K562 (cell line): Measurements from ENCODE around the gene DCLK1. TPM values are rescaled to one million over a fixed set of nuclear protein-coding genes. Genes with fewer than 3 reads are reported as not detected.

Source experiments
- KDM4B ChIP-seq, 2 experiments: fragments of 450-650 bp in 1 of 2; sonication (generic) in 1 of 2; IDR thresholded peaks; 2 replicates each; pipeline ENCODE4 v1.6.1; 2016 to 2017; ENCODE audit warnings: borderline replicate concordance in 2 of 2, antibody characterized with exemption in 1 of 2, low read depth in 1 of 2, mild to moderate bottlenecking in 1 of 2
- MYNN ChIP-seq, 2 experiments: sonication (generic); formaldehyde crosslinking in 1 of 2; IDR thresholded peaks; 2 replicates each; pipeline versions ENCODE4 v1.5.0 to v1.6.1; 2016 to 2020; ENCODE audit warnings: antibody characterized with exemption in 1 of 2, missing genetic modification reagents in 1 of 2
- RNF2 ChIP-seq: sonication (generic); IDR thresholded peaks from 2 replicates; pipeline ENCODE4 v1.6.1; 2016
- SAFB ChIP-seq: fragments of 200-400 bp; formaldehyde crosslinking; IDR thresholded peaks from 2 replicates; pipeline ENCODE4 v1.6.1; 2017; ENCODE audit warnings: low read depth, low read length, borderline replicate concordance
- SOX6 ChIP-seq: fragments of 450-650 bp; IDR thresholded peaks from 2 replicates; pipeline ENCODE4 v1.6.1; 2014; ENCODE audit warnings: mild to moderate bottlenecking
- TARDBP ChIP-seq: fragments of 450-650 bp; IDR thresholded peaks from 2 replicates; pipeline ENCODE4 v1.6.1; 2016
- ZNF586 ChIP-seq: fragments of 450-650 bp; formaldehyde crosslinking; conservative IDR thresholded peaks from 2 replicates; pipeline ENCODE4 v1.4.0; 2020; ENCODE audit warnings: mild to moderate bottlenecking, moderate library complexity
- polyA plus RNA-seq, 8 experiments: library from polyadenylated mRNA; depleted of rRNA in 4 of 8; stranded (reverse) in 5 of 8; unstranded in 3 of 8; fragments of >200 nt; fragmentation: Nextera tagmentation in 2 of 8; fragmentation: Illumina TruSeq in 1 of 8; extraction: Ambion mirVana in 2 of 8; extraction: Trizol in 1 of 8; gene quantifications; 2 replicates each; pipeline versions ENCODE4 v1.2.1 to v1.2.3, GENCODE V29; 2011 to 2014; ENCODE audit warnings: inconsistent platforms in 1 of 8, missing spikeins in 1 of 8
- total RNA-seq, 7 experiments: library from RNA; depleted of rRNA in 6 of 7; stranded (reverse); fragments of >200 nt in 6 of 7; fragmentation: Illumina TruSeq in 2 of 7; extraction: Trizol in 2 of 7; gene quantifications; 2 replicates each; pipeline versions ENCODE4 v1.2.1 to v1.2.3, GENCODE V29; 2011 to 2021; ENCODE audit warnings: low replicate concordance in 1 of 7
- TF ChIP-seq, protein P1 (sequence below), 3 experiments: fragments of 200-800 bp in 1 of 3; fragments of 250-450 bp in 1 of 3; fragments of 450-650 bp in 1 of 3; sonication (Bioruptor Pico) in 1 of 3; sonication (Bioruptor generic) in 1 of 3; formaldehyde crosslinking in 1 of 3; IDR thresholded peaks; 2 replicates each; pipeline versions ENCODE4 v1.6.1 to v1.8.0; 2016 to 2022; ENCODE audit warnings: mild to moderate bottlenecking in 2 of 3, missing genetic modification characterization in 2 of 3, missing compliant biosample characterization in 1 of 3, moderate library complexity in 1 of 3
- TF ChIP-seq, protein P2 (sequence below): fragments of 450-650 bp; formaldehyde crosslinking; IDR thresholded peaks from 2 replicates; pipeline ENCODE4 v1.4.0; 2022; ENCODE audit warnings: missing genetic modification characterization
- TF ChIP-seq, protein P3 (sequence below): fragments of 250-450 bp; sonication (Bioruptor Pico); IDR thresholded peaks from 2 replicates; pipeline ENCODE4 v1.4.0; 2020; ENCODE audit warnings: mild to moderate bottlenecking, moderate library complexity

The DCLK1 gene
- total and polyA plus RNA-seq, 9 of the 15 experiments (the other 6 are each of a cell fraction or from before 2014, with no cell fraction given) = 0.07 TPM; not detected in 8

DNA sequence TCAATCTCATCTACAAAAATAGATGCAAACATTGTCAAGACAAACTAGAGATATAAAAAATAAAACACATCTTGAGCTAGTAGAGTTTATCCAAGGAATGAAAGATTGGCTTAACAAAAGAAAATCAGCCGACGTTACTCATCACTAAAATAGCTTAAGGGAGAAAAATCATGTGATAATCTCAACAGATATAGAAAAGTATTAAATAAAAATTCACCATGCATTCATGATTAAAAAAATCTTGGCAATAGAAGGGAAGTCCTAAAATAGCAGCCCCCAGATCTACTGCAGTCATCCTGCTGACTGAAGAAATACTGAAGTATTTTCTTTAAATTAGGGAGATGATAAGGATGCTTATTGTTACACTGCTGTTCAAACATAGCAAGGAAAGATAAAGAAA, 12.6 kb upstream of the DCLK1 start (continued):
- TF ChIP-seq ZNF586 (CRISPR knock-in tag) (no peak), SAFB (no peak), RNF2 (no peak), KDM4B (IDR thresholded peaks at IDR 0.05; ENCODE audit: borderline replicate concordance in 2 of 2, low read depth in 1 of 2) (no peak), MYNN (IDR thresholded peaks at IDR 0.05) (no peak), MYNN (CRISPR knock-in tag; IDR thresholded peaks at IDR 0.05) (no peak), SOX6 (no peak), TARDBP (no peak)
- TF ChIP-seq, protein P1, sequence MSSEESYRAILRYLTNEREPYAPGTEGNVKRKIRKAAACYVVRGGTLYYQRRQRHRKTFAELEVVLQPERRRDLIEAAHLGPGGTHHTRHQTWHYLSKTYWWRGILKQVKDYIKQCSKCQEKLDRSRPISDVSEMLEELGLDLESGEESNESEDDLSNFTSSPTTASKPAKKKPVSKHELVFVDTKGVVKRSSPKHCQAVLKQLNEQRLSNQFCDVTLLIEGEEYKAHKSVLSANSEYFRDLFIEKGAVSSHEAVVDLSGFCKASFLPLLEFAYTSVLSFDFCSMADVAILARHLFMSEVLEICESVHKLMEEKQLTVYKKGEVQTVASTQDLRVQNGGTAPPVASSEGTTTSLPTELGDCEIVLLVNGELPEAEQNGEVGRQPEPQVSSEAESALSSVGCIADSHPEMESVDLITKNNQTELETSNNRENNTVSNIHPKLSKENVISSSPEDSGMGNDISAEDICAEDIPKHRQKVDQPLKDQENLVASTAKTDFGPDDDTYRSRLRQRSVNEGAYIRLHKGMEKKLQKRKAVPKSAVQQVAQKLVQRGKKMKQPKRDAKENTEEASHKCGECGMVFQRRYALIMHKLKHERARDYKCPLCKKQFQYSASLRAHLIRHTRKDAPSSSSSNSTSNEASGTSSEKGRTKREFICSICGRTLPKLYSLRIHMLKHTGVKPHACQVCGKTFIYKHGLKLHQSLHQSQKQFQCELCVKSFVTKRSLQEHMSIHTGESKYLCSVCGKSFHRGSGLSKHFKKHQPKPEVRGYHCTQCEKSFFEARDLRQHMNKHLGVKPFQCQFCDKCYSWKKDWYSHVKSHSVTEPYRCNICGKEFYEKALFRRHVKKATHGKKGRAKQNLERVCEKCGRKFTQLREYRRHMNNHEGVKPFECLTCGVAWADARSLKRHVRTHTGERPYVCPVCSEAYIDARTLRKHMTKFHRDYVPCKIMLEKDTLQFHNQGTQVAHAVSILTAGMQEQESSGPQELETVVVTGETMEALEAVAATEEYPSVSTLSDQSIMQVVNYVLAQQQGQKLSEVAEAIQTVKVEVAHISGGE (CRISPR knock-in tag; IDR thresholded peaks at IDR 0.05) = no peak
- TF ChIP-seq, protein P2, sequence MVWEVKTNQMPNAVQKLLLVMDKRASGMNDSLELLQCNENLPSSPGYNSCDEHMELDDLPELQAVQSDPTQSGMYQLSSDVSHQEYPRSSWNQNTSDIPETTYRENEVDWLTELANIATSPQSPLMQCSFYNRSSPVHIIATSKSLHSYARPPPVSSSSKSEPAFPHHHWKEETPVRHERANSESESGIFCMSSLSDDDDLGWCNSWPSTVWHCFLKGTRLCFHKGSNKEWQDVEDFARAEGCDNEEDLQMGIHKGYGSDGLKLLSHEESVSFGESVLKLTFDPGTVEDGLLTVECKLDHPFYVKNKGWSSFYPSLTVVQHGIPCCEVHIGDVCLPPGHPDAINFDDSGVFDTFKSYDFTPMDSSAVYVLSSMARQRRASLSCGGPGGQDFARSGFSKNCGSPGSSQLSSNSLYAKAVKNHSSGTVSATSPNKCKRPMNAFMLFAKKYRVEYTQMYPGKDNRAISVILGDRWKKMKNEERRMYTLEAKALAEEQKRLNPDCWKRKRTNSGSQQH (CRISPR knock-in tag) = no peak
- TF ChIP-seq, protein P3, sequence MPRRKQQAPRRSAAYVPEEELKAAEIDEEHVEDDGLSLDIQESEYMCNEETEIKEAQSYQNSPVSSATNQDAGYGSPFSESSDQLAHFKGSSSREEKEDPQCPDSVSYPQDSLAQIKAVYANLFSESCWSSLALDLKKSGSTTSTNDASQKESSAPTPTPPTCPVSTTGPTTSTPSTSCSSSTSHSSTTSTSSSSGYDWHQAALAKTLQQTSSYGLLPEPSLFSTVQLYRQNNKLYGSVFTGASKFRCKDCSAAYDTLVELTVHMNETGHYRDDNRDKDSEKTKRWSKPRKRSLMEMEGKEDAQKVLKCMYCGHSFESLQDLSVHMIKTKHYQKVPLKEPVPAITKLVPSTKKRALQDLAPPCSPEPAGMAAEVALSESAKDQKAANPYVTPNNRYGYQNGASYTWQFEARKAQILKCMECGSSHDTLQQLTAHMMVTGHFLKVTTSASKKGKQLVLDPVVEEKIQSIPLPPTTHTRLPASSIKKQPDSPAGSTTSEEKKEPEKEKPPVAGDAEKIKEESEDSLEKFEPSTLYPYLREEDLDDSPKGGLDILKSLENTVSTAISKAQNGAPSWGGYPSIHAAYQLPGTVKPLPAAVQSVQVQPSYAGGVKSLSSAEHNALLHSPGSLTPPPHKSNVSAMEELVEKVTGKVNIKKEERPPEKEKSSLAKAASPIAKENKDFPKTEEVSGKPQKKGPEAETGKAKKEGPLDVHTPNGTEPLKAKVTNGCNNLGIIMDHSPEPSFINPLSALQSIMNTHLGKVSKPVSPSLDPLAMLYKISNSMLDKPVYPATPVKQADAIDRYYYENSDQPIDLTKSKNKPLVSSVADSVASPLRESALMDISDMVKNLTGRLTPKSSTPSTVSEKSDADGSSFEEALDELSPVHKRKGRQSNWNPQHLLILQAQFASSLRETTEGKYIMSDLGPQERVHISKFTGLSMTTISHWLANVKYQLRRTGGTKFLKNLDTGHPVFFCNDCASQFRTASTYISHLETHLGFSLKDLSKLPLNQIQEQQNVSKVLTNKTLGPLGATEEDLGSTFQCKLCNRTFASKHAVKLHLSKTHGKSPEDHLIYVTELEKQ = no peak
